K562 (cell line): ENCODE measurements around the gene PARD3B. TPM values are rescaled to one million over a fixed set of nuclear protein-coding genes. Genes with fewer than 3 reads are reported as not detected.

Experiments used
- ATAC-seq: fragments of 200-7000 bp; cut with Tn5 transposase; 3 replicates; pipeline ENCODE4 v1.9.1; 2020; ENCODE audit warnings: moderate library complexity
- BruUV-seq: library from RNA; stranded (reverse); fragments of 400-500 nt; replicated peaks from 2 replicates; lab custom pipeline; 2021; lab: Mats Ljungman, UMichigan
- CTCF ChIA-PET: fragments of 300-600 bp; formaldehyde crosslinking; extraction: SDS; loops from one replicate; lab custom pipeline; 2021; ENCODE audit warnings: low intra/inter-chr PET ratio; lab: Yijun Ruan, JAX
- POLR2A ChIA-PET: fragments of 300-600, 350-650 bp; sonication (Branson Sonifier 250); formaldehyde crosslinking; extraction: SDS; loops from one replicate; lab custom pipeline; 2021; ENCODE audit warnings: antibody characterized with exemption, inconsistent platforms; lab: Yijun Ruan, JAX
- DNase-seq, 4 experiments: peaks; one replicate each; pipeline versions ENCODE4 v3.0.0 to v3.0.0-alpha.2; 2011 to 2018; ENCODE audit warnings: low spot score in 3 of 4, mixed read lengths in 3 of 4; ENCODE audit errors: extremely low read depth in 1 of 4
- FAIRE-seq: peaks from 2 replicates; lab custom pipeline; 2011; peaks lifted over from hg19 to GRCh38; lab: Jason Lieb, UNC
- H2AFZ ChIP-seq: 2 replicates; pipeline ENCODE4 v1.6.0; 2011; ENCODE audit warnings: low read depth, low read length, control low read depth, inconsistent platforms
- H3K27ac ChIP-seq: fragments of 200-600 bp; 3 replicates; pipeline ENCODE4 v1.8.0; 2011; ENCODE audit warnings: low read depth, mild to moderate bottlenecking, control low read depth, inconsistent platforms, low read length, moderate library complexity, mixed read lengths; ENCODE audit errors: extremely low read depth
- H3K27me3 ChIP-seq, 2 experiments: fragments of 300-600 bp in 1 of 2; 2 replicates in 1 of 2; 3 replicates in 1 of 2; pipeline versions ENCODE4 v1.6.0 to v1.8.0; 2011; ENCODE audit warnings: inconsistent platforms in 2 of 2, low read length in 2 of 2, mild to moderate bottlenecking in 1 of 2, mixed read lengths in 1 of 2, moderate library complexity in 1 of 2; ENCODE audit not compliant: control insufficient read depth in 2 of 2, insufficient read depth in 2 of 2
- H3K36me3 ChIP-seq: fragments of 300-600 bp; 3 replicates; pipeline ENCODE4 v1.8.0; 2011; ENCODE audit warnings: mild to moderate bottlenecking, low read length, inconsistent platforms; ENCODE audit not compliant: control insufficient read depth, insufficient read depth
- H3K4me1 ChIP-seq, 2 experiments: fragments of 200-600 bp in 1 of 2; replicated peaks in 1 of 2; 2 replicates in 1 of 2; 3 replicates in 1 of 2; pipeline versions ENCODE4 v1.5.1 to v1.8.0; 2011; ENCODE audit warnings: inconsistent platforms in 2 of 2, low read length in 2 of 2, mild to moderate bottlenecking in 1 of 2, mixed read lengths in 1 of 2, moderate library complexity in 1 of 2; ENCODE audit not compliant: control insufficient read depth in 2 of 2, insufficient read depth in 2 of 2
- H3K4me2 ChIP-seq: 2 replicates; pipeline ENCODE4 v1.6.1; 2011; ENCODE audit warnings: low read length, control low read depth, inconsistent platforms, mixed read lengths; ENCODE audit not compliant: insufficient read depth
- H3K4me3 ChIP-seq: fragments of 200-600 bp; sonication (generic), shearing (Covaris generic); 2 replicates; pipeline ENCODE4 v1.5.1; 2016; ENCODE audit warnings: control low read depth, inconsistent platforms
- H3K79me2 ChIP-seq: fragments of 200-600 bp; 3 replicates; pipeline ENCODE4 v1.8.0; 2011; ENCODE audit warnings: low read length, inconsistent platforms; ENCODE audit not compliant: control insufficient read depth, insufficient read depth
- H3K9ac ChIP-seq, 2 experiments: 2 replicates each; pipeline versions ENCODE4 v1.6.0 to v1.6.1; 2011; ENCODE audit warnings: low read depth in 2 of 2, low read length in 2 of 2, control low read depth in 1 of 2, inconsistent platforms in 1 of 2, mild to moderate bottlenecking in 1 of 2, mixed read lengths in 1 of 2; ENCODE audit not compliant: insufficient read depth in 1 of 2
- H3K9me1 ChIP-seq: one replicate; pipeline ENCODE4 v1.6.0; 2011; ENCODE audit warnings: inconsistent platforms, mild to moderate bottlenecking, low read length, moderate library complexity; ENCODE audit not compliant: control insufficient read depth, insufficient read depth
- H3K9me3 ChIP-seq: replicated peaks from 2 replicates; pipeline ENCODE4 v1.5.1; 2011; ENCODE audit warnings: low read depth, low read length, inconsistent platforms; ENCODE audit not compliant: control insufficient read depth, insufficient read depth
- H4K20me1 ChIP-seq: replicated peaks from 2 replicates; pipeline ENCODE4 v1.6.1; 2011; ENCODE audit warnings: low read length, inconsistent platforms, mixed read lengths; ENCODE audit not compliant: control insufficient read depth, insufficient read depth
- CAMTA2 ChIP-seq: fragments of 250-450 bp; sonication (Bioruptor Pico); conservative IDR thresholded peaks from 2 replicates; pipeline ENCODE4 v1.5.1; 2022
- CBX5 ChIP-seq: IDR thresholded peaks from 2 replicates; pipeline ENCODE4 v1.6.1; 2014; ENCODE audit warnings: low read depth, borderline replicate concordance
- CBX8 ChIP-seq: fragments of 200-600 bp; sonication (generic); IDR thresholded peaks from 2 replicates; pipeline ENCODE4 v1.6.1; 2012; ENCODE audit warnings: borderline replicate concordance, mixed run types, low read depth, mild to moderate bottlenecking, moderate library complexity, mixed read lengths, low read length, control low read depth, inconsistent platforms; ENCODE audit not compliant: poor library complexity, severe bottlenecking; ENCODE audit errors: extremely low read depth
- CHD2 ChIP-seq: IDR thresholded peaks from 2 replicates; pipeline ENCODE4 v1.6.1; 2011; ENCODE audit warnings: low read depth, low read length
- GTF2E2 ChIP-seq: fragments of 200-800 bp; sonication (Bioruptor generic); IDR thresholded peaks from 2 replicates; pipeline ENCODE4 v1.6.1; 2016; ENCODE audit warnings: missing genetic modification characterization, missing compliant biosample characterization
- KLF16 ChIP-seq: IDR thresholded peaks from 2 replicates; pipeline ENCODE4 v1.6.1; 2016; ENCODE audit warnings: antibody characterized with exemption
- POLR3A ChIP-seq: IDR thresholded peaks from 2 replicates; pipeline ENCODE4 v1.6.1; 2011; ENCODE audit warnings: borderline replicate concordance, mild to moderate bottlenecking, moderate library complexity; ENCODE audit not compliant: insufficient read length, insufficient read depth; ENCODE audit errors: extremely low read depth
- RBBP5 ChIP-seq: fragments of 200-600 bp; sonication (generic); IDR thresholded peaks from 2 replicates; pipeline ENCODE4 v1.6.1; 2012; ENCODE audit warnings: borderline replicate concordance, mild to moderate bottlenecking, low read length, control low read depth, inconsistent platforms; ENCODE audit not compliant: insufficient read depth, poor library complexity, severe bottlenecking
- TBL1XR1 ChIP-seq, 2 experiments: IDR thresholded peaks; 2 replicates each; pipeline ENCODE4 v1.6.1; 2012; ENCODE audit warnings: improper control_type of control experiment in 2 of 2, low read length in 2 of 2, mild to moderate bottlenecking in 1 of 2
- ZNF780A ChIP-seq: fragments of 250-450 bp; sonication (Bioruptor Pico); IDR thresholded peaks from 2 replicates; pipeline ENCODE4 v1.5.0; 2021; ENCODE audit warnings: mild to moderate bottlenecking
- WGBS: fragments of 100-300 bp; shearing (Covaris generic); methylation state at CpG from one replicate; pipeline ENCODE4 v1.1.6; 2016; ENCODE audit warnings: low coverage, mixed read lengths; ENCODE audit not compliant: insufficient coverage; ENCODE audit errors: missing lambda C conversion rate; 5-methylcytosine and 5-hydroxymethylcytosine counted together
- in situ Hi-C: fragments of 300-500 bp; cut with MboI; formaldehyde crosslinking; loops from 4 replicates; pipeline ENCODE4 v1.15.0; 2018; ENCODE audit warnings: inconsistent platforms, mixed read lengths
- intact Hi-C: fragments of 100-400 bp; cut with micrococcal nuclease; formaldehyde crosslinking; loops from 2 replicates; pipeline ENCODE4 v1.14.2; 2022
- polyA plus RNA-seq, 8 experiments: library from polyadenylated mRNA; depleted of rRNA in 4 of 8; stranded (reverse) in 5 of 8; unstranded in 3 of 8; fragments of >200 nt; fragmentation: Nextera tagmentation in 2 of 8; fragmentation: Illumina TruSeq in 1 of 8; extraction: Ambion mirVana in 2 of 8; extraction: Trizol in 1 of 8; gene quantifications; 2 replicates each; pipeline versions ENCODE4 v1.2.1 to v1.2.3, GENCODE V29; 2011 to 2014; ENCODE audit warnings: inconsistent platforms in 1 of 8, missing spikeins in 1 of 8
- total RNA-seq, 7 experiments: library from RNA; depleted of rRNA in 6 of 7; stranded (reverse); fragments of >200 nt in 6 of 7; fragmentation: Illumina TruSeq in 2 of 7; extraction: Trizol in 2 of 7; gene quantifications; 2 replicates each; pipeline versions ENCODE4 v1.2.1 to v1.2.3, GENCODE V29; 2011 to 2021; ENCODE audit warnings: low replicate concordance in 1 of 7
- TF ChIP-seq, protein P1 (sequence below): sonication (generic); formaldehyde crosslinking; IDR thresholded peaks from 2 replicates; pipeline ENCODE4 v1.8.0; 2022; ENCODE audit warnings: mild to moderate bottlenecking, missing genetic modification reagents
- TF ChIP-seq, protein P2 (sequence below): fragments of 150-350 bp; IDR thresholded peaks from 2 replicates; pipeline ENCODE4 v1.6.1; 2014; ENCODE audit warnings: low read depth, mild to moderate bottlenecking, low read length, borderline replicate concordance
- TF ChIP-seq, protein P3 (sequence below): fragments of 450-650 bp; formaldehyde crosslinking; IDR thresholded peaks from 2 replicates; pipeline ENCODE4 v1.4.0; 2020; ENCODE audit warnings: mild to moderate bottlenecking, moderate library complexity

PARD3B gene
- total and polyA plus RNA-seq, 9 of the 15 experiments (the other 6 are each of a cell fraction or from before 2014, with no cell fraction given) = 0.15 to 3.0 (median 1.1) TPM

DNA sequence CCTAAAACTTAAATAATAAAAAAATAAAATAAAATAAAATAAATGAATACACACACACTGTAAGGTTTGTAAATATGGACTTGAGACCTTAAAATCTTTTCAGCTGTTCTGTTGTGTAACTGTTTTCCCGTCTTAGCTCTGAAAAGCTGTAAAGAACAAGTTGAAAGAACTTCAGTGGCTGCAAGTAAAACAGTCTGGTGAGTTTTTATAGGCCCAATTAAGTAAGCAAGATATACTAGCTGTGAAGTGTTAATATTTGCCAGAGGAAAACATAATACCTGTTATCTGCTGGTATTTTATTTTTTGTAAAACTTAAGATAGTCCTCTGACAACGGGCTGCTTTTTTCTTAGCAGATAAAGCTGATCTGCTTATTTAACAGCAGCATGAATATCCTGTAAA lies 960.1 kb downstream of the PARD3B start:
- TF ChIP-seq TBL1XR1 (IDR thresholded peaks at IDR 0.05; ENCODE audit: low read length in 2 of 2) (no peak), CAMTA2 (CRISPR knock-in tag) (no peak), ZNF780A (CRISPR knock-in tag) (no peak), CBX5 (no peak), CBX8 (no peak), RBBP5 (no peak), GTF2E2 (no peak), KLF16 (no peak), POLR3A (no peak), CHD2 (no peak)
- TF ChIP-seq, protein P1, sequence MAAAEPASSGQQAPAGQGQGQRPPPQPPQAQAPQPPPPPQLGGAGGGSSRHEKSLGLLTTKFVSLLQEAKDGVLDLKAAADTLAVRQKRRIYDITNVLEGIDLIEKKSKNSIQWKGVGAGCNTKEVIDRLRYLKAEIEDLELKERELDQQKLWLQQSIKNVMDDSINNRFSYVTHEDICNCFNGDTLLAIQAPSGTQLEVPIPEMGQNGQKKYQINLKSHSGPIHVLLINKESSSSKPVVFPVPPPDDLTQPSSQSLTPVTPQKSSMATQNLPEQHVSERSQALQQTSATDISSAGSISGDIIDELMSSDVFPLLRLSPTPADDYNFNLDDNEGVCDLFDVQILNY (CRISPR knock-in tag) = no peak
- TF ChIP-seq, protein P2, sequence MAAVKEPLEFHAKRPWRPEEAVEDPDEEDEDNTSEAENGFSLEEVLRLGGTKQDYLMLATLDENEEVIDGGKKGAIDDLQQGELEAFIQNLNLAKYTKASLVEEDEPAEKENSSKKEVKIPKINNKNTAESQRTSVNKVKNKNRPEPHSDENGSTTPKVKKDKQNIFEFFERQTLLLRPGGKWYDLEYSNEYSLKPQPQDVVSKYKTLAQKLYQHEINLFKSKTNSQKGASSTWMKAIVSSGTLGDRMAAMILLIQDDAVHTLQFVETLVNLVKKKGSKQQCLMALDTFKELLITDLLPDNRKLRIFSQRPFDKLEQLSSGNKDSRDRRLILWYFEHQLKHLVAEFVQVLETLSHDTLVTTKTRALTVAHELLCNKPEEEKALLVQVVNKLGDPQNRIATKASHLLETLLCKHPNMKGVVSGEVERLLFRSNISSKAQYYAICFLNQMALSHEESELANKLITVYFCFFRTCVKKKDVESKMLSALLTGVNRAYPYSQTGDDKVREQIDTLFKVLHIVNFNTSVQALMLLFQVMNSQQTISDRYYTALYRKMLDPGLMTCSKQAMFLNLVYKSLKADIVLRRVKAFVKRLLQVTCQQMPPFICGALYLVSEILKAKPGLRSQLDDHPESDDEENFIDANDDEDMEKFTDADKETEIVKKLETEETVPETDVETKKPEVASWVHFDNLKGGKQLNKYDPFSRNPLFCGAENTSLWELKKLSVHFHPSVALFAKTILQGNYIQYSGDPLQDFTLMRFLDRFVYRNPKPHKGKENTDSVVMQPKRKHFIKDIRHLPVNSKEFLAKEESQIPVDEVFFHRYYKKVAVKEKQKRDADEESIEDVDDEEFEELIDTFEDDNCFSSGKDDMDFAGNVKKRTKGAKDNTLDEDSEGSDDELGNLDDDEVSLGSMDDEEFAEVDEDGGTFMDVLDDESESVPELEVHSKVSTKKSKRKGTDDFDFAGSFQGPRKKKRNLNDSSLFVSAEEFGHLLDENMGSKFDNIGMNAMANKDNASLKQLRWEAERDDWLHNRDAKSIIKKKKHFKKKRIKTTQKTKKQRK = no peak
- TF ChIP-seq, protein P3, sequence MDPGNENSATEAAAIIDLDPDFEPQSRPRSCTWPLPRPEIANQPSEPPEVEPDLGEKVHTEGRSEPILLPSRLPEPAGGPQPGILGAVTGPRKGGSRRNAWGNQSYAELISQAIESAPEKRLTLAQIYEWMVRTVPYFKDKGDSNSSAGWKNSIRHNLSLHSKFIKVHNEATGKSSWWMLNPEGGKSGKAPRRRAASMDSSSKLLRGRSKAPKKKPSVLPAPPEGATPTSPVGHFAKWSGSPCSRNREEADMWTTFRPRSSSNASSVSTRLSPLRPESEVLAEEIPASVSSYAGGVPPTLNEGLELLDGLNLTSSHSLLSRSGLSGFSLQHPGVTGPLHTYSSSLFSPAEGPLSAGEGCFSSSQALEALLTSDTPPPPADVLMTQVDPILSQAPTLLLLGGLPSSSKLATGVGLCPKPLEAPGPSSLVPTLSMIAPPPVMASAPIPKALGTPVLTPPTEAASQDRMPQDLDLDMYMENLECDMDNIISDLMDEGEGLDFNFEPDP (CRISPR knock-in tag) = no peak
- WGBS = 11% methylated on average over 2 of the region's 2 CpGs
- no peaks in the 10 kb centered on the region for H3K36me3 ChIP-seq

More for the DNA sequence above, 960.1 kb downstream of the PARD3B start:
- Histone ChIP-seq H3K27me3 (no peaks in the 10 kb centered on the region), H3K27ac (no peak overlapping the region), H3K4me2 (no peak overlapping the region), H3K4me1 (no peaks in the 10 kb centered on the region), H3K9ac (no peak overlapping the region), H4K20me1 (no peaks in the 10 kb centered on the region), H2AFZ (no peak overlapping the region), H3K9me3 (no peaks in the 10 kb centered on the region), H3K4me3 (no peak overlapping the region), H3K9me1 (no peaks in the 10 kb centered on the region), H3K79me2 (no peaks in the 10 kb centered on the region)
- CTCF ChIA-PET = no interaction called here
- FAIRE-seq (no peak), ATAC-seq (no peak), DNase-seq (no peak)
- POLR2A ChIA-PET = no interaction called here
- intact Hi-C loops = no loop called here
- in situ Hi-C loops = no loop called here
- no TSS peak for BruUV-seq
